Measurements from ENCODE around the gene JMJD1C. TPM values are rescaled to one million over a fixed set of nuclear protein-coding genes. Genes with fewer than 3 reads are reported as not detected.

JMJD1C gene
- total and polyA plus RNA-seq, 10 of the 15 experiments (the other 5 are each of a cell fraction or from before 2014, with no cell fraction given), result 31.2 to 83.3 (median 49.5) TPM

DNA sequence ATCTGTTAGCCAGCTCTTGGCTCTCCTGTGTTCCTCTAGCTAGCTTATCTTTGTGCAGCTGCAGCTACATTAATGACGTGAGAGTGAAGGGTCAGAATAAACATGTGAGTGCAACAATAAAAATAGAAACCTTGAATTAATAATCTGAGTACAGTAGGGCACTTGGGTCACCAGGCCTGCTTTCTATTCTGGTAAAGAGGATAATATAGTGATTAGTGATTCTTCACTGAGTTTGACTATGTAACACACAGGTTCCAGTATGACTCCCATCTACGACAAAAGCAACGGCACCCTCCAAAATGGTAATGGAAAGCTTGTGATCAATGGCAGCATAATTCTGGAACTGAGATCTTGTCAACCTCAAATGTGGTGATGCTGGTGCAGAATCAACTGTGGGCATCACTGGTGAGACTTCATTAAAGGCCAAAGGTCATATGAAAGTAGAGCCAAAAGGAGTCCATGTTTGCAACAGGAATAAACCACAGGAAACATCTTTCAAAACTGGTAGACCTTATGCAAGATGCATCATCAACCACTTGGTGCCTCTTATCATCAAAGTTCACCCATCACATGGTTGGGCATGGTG is 255.1 kb downstream of the JMJD1C start (continued):
- TF ChIP-seq KLF5 (IDR thresholded peaks at IDR 0.05; ENCODE audit: partially characterized antibody), result no peak

DNA sequence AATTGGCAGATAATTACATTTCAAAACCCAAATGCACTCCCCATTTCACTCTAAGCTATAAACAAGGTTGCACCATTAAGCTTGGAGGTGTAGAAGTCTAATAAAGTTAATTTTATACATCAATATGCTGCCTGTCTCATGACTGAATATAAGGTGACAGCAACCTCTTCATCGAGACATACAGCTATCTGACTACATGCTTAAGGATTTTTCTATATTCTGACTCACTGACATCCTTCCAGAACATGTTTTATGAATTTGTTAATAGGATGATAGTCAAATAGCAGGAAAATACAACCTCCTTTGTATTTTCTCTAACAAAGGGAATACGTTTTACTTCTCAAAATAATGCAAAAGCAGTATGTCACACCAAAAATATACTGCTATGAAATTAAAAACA is 256.1 kb downstream of the JMJD1C start:
- ChIA-PET SMC1A (ENCODE audit: uncharacterized antibody, unreplicated experiment) (interaction anchor here (0.9 to 5.3 kb wide), 6 partner anchors 8 to 52 kb away, joined by 3 to 27 read pairs (median 4); no protein-coding TSS in a partner anchor), POLR2A (interaction anchor here (0.5 to 1.7 kb wide), 2 partner anchors 305 to 558 kb away, joined by 3 to 8 read pairs; no protein-coding TSS in a partner anchor), CTCF (interaction anchor here (1.3 to 4.2 kb wide), 5 partner anchors 30 to 510 kb away, joined by 4 to 21 read pairs (median 8); no protein-coding TSS in a partner anchor), RAD21 (ENCODE audit: unreplicated experiment) (interaction anchor here (0.8 to 1.5 kb wide), 2 partner anchors 42 to 179 kb away, joined by 3 to 6 read pairs; no protein-coding TSS in a partner anchor)
- Histone ChIP-seq H3K9ac (ENCODE audit: control insufficient read depth, insufficient read depth, low read length) (no peak overlapping the region), H3K79me2 (ENCODE audit: control insufficient read depth, insufficient read depth, low read length) (peaks cover 57% of the 10 kb centered on the region), H2AFZ (ENCODE audit: control insufficient read depth, low read depth, low read length) (no peak overlapping the region), H3K4me2 (ENCODE audit: control insufficient read depth, insufficient read depth) (no peak overlapping the region), H4K20me1 (ENCODE audit: control insufficient read depth, insufficient read depth) (no peaks in the 10 kb centered on the region), H3K4me1 (ENCODE audit: control insufficient read depth, insufficient read depth, low read length) (peaks cover 32% of the 10 kb centered on the region), H3K4me3 (no peak overlapping the region), H3K27ac (ENCODE audit: control insufficient read depth, insufficient read depth) (no peak overlapping the region), H3K9me3 (replicated peaks; ENCODE audit: control insufficient read depth, insufficient read depth, low read length) (peaks cover 5% of the 10 kb centered on the region; the same call in 2 of the 3 replicates), H3K36me3 (ENCODE audit: control insufficient read depth in 2 of 2, insufficient read depth in 2 of 2, low read length in 1 of 2) (peaks cover 7 to 43% of the 10 kb centered on the region in 2 experiments), H3K27me3 (replicated peaks in 1 of 2; ENCODE audit: control insufficient read depth in 2 of 2, insufficient read depth in 2 of 2, low read length in 1 of 2) (no peaks in the 10 kb centered on the region)
- no peak for DNase-seq (ENCODE audit: low read depth, low spot score)
- intact Hi-C loops (cut with micrococcal nuclease; ENCODE audit: unreplicated experiment) (loop anchor here (5.0 kb wide), 2 partner anchors 168 to 308 kb away; no protein-coding TSS in a partner anchor), in situ Hi-C loops (cut with MboI) (loop anchor here (5.0 kb wide), 1 partner anchor 423 kb away; no protein-coding TSS in a partner anchor)
- no peak for TF ChIP-seq SKIL (IDR thresholded peaks at IDR 0.05; ENCODE audit: low read depth, poor library complexity, severe bottlenecking)
- no peak for TF ChIP-seq MAX (IDR thresholded peaks at IDR 0.05; ENCODE audit: low read depth, low read length)
- no peak for TF ChIP-seq CHD4 (IDR thresholded peaks at IDR 0.05)
- TF ChIP-seq SIX5 (IDR thresholded peaks at IDR 0.05; ENCODE audit: low read depth, low read length, severe bottlenecking), result no peak
- TF ChIP-seq, protein P1, sequence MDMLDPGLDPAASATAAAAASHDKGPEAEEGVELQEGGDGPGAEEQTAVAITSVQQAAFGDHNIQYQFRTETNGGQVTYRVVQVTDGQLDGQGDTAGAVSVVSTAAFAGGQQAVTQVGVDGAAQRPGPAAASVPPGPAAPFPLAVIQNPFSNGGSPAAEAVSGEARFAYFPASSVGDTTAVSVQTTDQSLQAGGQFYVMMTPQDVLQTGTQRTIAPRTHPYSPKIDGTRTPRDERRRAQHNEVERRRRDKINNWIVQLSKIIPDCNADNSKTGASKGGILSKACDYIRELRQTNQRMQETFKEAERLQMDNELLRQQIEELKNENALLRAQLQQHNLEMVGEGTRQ (IDR thresholded peaks at IDR 0.05; ENCODE audit: borderline replicate concordance, low read depth, low read length), result no peak
- TF ChIP-seq WRNIP1 (IDR thresholded peaks at IDR 0.05; ENCODE audit: borderline replicate concordance, low read depth, low read length), result no peak
- TF ChIP-seq, protein P2, sequence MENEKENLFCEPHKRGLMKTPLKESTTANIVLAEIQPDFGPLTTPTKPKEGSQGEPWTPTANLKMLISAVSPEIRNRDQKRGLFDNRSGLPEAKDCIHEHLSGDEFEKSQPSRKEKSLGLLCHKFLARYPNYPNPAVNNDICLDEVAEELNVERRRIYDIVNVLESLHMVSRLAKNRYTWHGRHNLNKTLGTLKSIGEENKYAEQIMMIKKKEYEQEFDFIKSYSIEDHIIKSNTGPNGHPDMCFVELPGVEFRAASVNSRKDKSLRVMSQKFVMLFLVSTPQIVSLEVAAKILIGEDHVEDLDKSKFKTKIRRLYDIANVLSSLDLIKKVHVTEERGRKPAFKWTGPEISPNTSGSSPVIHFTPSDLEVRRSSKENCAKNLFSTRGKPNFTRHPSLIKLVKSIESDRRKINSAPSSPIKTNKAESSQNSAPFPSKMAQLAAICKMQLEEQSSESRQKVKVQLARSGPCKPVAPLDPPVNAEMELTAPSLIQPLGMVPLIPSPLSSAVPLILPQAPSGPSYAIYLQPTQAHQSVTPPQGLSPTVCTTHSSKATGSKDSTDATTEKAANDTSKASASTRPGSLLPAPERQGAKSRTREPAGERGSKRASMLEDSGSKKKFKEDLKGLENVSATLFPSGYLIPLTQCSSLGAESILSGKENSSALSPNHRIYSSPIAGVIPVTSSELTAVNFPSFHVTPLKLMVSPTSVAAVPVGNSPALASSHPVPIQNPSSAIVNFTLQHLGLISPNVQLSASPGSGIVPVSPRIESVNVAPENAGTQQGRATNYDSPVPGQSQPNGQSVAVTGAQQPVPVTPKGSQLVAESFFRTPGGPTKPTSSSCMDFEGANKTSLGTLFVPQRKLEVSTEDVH (IDR thresholded peaks at IDR 0.05; ENCODE audit: low read depth, partially characterized antibody), result no peak
- no peak for TF ChIP-seq EED (IDR thresholded peaks at IDR 0.05; ENCODE audit: low read depth)
- no peak for TF ChIP-seq ATF7 (IDR thresholded peaks at IDR 0.05; ENCODE audit: low read depth)
- no peak for TF ChIP-seq CBX3 (IDR thresholded peaks at IDR 0.05; ENCODE audit: borderline replicate concordance, low read depth)
- TF ChIP-seq SRF (IDR thresholded peaks at IDR 0.05; ENCODE audit: low read depth in 2 of 2, low read length in 2 of 2), result no peak
- TF ChIP-seq MEF2B (IDR thresholded peaks at IDR 0.05; ENCODE audit: partially characterized antibody, poor library complexity, severe bottlenecking), result no peak
- FAIRE-seq, result no peak
- WGBS (ENCODE audit: insufficient coverage, insufficient replicate concordance, low lambda C conversion rate, missing lambda C conversion rate), result 98% methylated on average over 2 of the region's 2 CpGs
- BruUV-seq (replicated peaks), result no TSS peak
- ATAC-seq, result no peak

Measured in GM12878 (cell line).